ENCODE results near the gene COL6A2.

Gene COL6A2

DNA sequence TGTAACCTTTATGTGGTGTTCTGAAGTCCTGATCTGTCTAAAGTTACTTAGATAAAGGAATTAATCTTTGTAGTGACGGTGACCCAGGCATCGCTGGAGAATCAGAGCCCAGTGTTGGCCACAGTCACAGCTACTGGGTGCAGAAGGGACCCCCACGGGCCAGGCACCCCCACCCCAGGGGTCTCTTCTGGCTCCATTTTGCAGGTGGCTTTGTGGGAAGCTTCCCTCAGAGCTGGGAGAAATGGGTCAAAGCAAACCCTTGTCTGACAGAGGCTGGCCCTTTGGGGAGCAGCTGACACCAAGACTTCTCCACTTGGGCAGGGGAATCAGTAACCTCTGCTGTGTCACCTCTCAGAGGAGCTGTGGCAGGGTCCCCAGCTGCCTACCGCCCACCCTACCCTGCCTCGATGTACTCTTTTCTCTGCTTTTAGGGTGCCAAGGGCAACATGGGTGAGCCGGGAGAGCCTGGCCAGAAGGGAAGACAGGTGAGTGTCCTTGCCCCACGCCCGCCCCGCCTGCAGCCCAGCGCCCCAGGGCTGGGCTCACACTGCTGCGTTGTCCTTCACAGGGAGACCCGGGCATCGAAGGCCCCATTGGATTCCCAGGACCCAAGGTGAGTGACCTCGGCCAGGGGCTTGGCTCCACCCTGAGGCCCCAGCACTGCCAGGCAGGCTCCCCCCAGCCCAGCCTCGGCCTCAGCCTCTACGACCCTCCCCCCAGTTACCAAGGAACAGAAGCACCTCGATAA, 17.7 kb downstream of the COL6A2 start:
- no peak for DNase-seq

DNA sequence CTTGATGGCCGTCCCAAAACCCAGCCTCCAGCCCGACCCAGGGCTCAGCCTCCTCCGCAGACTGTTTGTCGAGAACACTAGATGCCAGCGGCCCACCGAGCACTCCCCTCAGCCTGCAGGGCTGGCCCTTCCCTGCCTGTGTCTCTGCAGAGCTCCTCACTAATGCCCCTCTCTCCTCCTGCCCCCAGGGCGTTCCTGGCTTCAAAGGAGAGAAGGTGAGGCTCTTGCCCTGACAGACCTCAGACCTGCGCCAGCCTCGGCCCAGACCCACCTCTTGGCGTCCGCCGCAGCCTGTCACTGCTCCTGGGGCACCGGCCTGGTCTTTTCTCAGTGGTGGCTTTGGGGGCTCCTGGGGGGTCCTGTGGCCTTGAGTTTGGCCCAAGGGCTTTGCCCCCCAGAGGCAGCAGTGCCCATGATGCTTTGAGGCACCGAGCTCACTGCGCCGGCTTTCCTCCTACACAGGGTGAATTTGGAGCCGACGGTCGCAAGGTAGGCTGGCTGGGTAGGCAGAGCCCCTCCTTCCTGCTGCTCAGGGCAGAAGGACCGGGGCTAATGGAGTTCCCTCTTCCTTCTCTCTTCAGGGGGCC, 18.4 kb downstream of the COL6A2 start:
- no peak for DNase-seq

DNA sequence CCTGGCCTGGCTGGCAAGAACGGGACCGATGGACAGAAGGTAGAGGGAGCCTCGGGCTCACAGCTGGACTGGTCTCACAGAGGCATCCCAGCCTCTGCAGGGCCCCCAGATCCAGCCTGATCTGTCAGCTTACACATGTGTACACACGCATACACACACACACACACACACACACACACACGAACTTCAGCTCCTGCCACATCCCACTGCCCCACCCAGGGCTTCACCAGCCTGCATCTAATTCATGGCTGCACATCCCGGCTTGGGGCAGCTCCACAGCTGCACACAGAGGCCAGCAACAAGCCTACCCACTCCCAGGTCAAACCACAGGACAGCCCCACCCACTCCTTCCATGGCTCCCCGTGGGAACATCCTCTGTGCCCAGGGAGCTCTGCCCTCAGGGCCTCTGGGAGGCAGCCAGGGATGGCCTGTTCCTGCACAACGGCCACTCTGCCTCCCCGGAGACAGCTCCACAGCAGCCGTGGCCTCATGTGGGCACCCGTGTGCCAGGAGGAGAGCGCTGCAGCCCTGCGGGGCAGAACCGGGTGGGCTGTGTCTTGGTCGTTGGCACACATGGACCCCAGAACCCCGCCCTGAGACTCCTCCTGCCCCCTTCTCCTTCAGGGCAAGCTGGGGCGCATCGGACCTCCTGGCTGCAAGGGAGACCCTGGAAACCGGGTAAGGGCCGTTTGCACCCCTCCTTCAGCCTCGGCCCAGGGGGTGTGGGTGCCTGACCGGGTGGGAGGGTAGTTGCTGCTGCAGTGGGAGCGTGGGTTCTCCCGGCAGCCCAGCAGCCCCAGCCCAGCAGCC, 19.1 kb downstream of the COL6A2 start:
- DNase-seq = no peak

DNA sequence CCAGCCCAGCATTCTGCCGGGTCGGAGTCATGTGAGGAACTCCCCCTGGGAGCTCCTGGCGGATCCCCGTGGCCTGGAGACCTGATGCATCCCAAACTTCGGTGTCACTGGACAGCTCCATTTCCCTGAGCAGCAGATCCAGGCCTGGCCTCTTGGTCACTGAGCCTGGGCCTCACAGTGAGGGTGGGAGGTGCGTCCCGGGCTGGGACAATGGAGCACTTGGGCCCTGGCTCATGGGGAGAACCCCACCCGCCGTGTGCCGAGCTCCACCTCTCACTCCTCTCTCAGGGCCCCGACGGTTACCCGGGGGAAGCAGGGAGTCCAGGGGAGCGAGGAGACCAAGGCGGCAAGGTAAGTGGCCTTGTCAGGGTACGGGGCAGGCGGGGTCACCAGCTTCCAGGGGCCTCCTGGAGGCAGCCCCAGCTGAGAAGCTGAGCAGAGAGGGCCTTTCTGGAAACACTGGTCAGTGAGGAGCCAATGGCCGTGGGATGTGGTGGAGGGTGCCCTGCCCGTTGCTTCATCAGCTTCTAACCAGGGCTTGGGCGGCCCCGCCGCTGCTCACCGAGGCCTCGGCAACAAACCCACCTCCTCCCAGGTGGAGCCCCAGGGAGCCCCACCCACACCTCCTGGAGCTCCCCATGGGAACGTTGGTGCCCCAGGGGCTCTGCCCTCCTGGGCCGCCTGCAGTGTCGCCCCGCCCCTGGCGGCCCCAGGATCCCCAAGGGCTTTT, 19.8 kb downstream of the COL6A2 start:
- DNase-seq = no peak

DNA sequence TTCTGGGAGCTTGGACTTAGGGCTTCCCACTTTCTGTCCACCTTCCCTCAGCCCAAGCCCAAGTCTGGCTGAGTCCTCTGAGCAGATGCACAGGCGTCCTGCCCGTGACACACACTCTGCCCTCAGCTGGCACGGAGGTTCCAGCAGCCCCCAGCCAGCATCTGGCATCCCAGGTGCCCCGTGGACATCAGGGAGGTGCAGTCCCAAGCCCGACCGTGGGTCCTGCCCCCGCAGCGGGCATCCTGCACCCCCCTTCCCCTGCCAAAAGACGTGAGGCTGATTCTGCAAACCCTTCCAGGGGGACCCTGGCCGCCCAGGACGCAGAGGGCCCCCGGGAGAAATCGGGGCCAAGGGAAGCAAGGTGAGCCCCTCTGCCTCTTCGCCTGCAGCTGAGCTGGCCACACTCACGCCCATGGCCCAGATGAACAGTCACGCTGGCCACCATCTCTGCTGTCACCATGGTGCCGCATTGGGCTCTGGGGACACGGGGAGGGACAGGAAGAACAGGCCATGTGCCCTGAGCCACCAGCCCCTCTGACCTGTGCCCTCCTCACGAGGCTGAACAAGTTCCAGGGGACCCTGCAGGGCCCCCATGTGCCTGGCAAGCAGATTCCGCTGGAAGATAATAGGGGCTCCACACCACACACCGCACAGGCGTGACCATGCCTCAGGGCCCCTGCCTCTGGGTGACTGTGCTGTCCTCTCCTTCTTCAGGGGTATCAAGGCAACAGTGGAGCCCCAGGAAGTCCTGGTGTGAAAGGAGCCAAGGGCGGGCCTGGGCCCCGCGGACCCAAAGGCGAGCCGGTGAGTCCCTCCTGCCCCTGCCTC, 20.6 kb downstream of the COL6A2 start:
- DNase-seq = no peak

DNA sequence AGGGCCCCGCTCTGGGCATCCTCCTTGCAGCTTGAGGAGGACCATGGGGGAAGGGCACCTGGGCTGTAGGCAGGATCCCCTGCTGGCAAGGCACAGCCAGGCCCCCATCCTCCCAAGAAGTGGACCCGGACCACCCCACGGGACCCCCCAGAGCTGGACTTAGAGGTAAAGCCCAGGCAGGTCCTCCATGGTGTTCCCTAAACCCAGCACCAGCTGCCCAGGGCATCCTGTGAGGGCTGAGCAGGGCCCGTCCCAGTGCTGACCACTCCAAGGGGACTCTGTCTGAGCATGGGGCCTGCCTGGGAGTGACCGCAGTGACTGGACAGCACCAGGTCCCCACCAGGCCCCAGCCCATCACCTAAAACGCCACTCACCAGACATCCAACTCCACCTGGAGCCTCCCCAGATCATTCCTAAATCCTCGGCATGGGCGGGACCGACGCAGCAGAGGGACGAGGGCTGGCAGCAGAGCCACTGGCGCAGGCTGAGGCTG, 21.3 kb downstream of the COL6A2 start:
- no peak for DNase-seq

DNA sequence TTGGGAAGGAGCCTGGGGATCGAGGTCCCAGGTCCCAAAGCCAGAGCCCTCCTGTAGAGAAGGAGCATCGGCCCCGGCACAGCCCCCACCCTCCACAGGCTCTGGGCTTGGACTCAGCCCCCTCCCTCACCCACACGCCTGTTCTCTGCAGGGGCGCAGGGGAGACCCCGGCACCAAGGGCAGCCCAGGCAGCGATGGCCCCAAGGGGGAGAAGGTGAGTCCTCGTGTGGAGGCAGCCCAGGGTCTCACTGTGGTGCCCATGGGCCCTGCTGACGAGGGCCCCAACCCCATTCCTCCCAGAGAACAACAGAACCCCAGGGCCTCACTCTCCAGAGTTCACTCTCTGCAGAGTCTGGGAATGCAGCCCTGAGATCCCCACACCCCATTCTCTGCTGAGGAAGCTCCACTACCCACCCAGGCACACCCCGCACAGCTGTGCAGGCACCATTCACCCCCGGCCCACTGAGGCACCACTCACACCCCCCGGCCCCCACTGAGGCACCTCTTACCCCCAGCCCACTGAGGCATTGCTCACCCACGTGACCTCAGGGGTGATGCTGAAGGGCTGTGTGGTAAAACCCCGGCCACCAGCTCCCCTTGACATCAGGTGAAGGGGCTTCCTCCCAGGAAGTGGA, 21.8 kb downstream of the COL6A2 start:
- DNase-seq = no peak

DNA sequence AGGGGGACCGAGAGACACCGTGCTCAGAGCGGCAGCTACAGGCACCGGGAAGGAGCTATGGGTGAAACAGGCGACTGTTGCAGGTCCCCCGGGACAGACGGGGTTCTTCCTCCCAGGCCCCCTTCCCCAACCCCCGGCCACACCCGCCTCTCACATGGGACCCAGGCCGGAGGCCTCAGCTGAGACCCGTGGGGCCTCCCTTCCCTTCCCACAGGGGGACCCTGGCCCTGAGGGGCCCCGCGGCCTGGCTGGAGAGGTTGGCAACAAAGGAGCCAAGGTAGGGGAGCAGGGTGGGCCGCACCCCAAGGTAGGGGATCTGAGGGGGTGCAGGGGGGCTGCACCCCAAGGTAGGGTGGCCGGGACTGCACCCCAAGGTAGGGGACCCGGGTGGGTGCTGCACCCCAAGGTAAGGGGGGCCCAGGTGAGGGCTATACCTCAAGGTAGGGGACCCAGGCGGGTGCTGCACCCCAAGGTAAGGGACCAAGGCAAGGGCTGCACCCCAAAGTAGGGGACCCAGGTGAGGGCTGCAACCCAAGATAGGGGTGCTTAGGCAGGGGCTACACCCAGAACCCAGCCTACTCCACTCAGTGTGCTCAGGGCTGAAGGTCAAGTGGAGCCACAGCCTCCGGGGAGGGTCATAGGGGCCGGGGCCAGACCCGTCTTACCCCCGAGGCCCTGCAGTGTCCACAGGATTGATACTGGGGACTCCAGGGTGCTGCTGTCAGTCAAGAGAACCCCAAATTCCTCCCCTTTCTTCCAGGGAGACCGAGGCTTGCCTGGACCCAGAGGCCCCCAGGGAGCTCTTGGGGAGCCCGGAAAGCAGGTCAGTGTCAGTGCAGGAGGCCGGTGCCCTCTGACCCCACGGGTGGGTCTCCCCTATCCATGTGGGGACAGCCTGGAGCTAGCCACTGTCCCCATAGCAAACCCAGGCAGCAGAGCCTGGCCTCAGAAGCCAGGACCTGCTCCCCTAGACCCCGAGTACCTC, 22.7 kb downstream of the COL6A2 start:
- DNase-seq = no peak

DNA sequence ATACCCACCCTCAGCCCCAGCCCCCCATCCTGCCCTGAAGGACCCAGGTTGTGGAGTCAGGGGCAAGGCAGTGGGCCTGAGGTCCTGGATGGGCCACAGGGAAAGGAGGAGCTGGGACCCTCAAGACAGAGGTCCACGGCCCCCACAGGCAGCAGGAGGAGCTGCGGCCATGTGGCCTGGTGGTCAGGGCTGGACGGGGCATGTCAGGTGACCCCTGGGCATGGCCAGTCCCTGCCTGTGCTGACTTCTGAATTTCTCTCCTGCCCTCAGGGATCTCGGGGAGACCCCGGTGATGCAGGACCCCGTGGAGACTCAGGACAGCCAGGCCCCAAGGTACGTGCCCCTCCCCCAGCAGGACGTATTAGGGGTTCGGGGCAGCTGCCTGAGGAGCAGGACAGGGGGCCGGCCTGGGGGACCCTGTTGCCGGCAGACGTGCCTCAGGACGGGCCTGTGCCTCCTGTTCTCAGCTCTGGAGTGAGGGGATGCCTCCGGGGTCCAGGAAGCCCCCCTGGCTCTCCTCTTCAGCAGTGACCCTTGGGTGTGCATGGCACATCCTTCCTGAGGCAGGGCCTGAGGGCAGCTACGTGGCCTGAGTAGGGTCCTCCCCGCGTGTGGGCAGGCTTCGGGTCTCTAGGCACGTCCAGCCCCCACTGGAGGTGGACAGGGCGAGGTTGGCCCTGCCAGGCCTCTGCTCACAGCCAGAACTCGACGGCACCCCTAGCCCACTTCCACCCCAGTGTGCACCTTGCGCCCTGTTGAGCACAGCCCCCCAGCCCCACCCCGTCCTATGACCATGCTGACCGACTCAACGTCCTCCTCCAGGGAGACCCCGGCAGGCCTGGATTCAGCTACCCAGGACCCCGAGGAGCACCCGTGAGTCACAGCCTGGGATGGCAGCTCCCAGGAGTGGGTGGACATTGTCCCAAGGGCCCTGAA, 23.6 kb downstream of the COL6A2 start:
- DNase-seq = no peak

DNA sequence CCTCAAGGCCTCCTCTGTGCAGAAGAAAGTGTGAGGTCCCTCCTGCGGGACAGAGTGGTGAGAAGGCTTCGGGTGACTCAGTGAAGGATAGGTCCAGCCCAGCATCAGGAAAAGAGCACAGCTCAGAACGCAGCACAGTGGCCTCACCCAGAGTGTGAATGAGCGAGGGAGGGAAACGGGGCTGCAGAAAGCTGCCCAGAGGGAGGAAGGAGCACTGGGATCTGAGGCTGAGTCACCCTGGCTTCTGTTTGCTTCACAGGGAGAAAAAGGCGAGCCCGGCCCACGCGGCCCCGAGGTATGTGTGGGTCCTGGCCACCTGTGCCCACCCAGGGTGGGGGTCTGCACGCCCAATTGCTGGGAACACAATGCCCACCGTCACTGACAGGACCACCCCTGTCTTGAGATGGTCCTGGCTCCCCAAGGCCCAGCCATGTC, 24.3 kb downstream of the COL6A2 start:
- peak; percentile 58 for DNase-seq

DNA sequence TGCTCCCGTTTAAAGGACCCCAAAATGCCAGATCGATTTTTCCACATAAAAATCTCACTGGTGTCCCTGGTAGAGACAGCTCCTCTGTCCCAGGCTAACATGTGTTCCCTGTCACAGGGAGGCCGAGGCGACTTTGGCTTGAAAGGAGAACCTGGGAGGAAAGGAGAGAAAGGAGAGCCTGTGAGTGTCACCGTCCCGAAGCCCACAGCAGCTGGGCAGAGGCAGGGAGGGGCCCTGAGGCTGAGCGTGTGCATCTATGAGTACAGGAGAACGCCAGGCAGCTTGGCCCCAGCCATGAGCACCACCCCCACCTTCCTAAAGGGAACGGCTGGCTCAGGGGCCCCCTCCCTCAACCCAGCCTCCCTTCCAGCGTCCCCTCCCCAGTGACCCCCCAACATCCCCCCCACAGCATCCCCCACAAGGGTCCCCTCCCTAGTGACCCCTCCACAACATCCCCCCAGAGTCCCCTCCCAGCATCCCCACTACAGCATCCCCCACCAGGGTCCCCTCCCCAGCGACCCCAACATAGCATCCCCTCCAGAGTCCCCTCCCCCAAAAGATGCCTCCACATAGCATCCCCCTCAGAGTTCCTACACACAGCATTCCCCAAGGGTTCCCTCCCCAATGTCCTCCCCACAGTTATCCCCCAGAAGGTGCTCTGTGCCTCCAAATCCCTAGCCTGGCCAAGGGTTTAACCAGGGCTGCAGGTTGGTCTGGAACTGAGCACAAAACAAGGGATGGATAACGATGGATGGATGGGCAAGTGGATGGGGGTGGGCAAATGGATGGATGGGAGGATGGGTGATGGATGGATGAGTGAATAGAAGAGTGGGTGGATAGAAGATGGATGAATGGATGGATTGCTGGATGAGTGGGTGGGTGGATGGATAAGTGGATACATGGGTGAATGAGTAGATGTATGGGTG, 25.1 kb downstream of the COL6A2 start:
- DNase-seq = no peak

DNA sequence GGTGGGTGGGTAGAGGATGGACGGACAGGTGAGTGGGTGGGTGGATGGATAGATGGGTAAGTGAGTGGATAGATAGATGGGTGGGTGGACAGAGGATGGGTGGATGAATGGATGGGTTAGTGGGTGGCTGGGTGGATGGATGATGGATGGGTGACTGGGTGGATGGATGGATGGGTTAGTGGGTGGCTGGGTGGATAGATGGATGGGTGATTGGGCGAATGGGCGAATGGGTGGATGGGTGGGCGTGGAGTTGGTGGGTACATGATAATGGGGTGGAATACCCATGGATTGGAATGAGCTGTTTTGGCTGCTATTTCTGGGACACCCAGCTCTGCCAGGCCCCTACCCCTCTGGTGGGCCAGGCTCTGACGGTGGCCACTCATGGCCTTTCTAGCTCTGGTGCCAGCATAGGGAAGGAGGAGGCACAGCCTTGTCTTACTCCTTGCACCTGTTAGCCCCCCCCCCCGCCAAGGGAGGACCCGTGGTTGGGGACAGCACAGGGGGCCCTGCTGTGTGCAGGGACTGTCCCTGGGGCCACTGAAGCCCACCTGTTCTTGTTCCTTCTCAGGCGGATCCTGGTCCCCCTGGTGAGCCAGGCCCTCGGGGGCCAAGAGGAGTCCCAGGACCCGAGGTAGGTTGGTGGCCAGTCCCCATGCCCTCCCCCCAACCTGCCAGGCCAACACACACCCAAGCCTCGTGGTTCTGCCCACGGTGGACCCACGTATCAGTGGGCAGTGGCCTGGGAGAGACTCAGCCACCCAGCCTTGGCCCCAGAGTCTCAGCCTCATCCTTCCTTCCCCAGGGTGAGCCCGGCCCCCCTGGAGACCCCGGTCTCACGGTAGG, 26.4 kb downstream of the COL6A2 start:
- no peak for DNase-seq

DNA sequence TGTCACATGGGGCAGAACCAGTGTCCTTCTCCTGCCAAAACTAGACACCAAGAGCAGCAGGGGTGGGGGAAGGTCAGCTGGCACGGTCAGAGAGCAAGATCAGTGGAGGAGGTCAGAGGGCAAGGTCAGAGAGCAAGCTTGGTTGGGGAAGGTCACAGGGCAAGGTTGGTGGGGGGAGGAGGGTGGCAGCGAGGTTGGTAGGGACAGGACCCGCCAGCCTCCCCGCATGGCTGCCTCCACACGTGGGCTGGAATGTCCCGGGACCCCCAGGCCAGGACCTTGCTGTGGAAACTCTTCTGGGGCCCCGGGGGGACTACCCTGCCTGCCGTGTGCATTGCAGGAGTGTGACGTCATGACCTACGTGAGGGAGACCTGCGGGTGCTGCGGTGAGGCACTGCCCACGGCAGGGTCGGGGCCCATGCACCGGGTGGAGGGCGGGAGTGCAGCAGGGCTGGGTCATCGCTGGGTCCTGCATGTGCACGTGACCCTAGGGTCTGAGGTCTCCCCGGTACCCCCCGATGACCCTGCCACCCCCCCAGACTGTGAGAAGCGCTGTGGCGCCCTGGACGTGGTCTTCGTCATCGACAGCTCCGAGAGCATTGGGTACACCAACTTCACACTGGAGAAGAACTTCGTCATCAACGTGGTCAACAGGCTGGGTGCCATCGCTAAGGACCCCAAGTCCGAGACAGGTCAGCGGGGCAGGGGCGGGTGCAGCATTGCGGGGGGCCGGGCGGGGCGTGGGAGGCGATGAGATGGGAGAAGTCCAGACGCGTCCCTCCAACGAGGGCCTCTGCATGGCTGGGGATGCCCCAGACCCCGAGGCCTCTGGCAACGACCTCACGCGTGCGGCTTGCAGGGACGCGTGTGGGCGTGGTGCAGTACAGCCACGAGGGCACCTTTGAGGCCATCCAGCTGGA, 27.3 kb downstream of the COL6A2 start:
- no peak for DNase-seq

DNA sequence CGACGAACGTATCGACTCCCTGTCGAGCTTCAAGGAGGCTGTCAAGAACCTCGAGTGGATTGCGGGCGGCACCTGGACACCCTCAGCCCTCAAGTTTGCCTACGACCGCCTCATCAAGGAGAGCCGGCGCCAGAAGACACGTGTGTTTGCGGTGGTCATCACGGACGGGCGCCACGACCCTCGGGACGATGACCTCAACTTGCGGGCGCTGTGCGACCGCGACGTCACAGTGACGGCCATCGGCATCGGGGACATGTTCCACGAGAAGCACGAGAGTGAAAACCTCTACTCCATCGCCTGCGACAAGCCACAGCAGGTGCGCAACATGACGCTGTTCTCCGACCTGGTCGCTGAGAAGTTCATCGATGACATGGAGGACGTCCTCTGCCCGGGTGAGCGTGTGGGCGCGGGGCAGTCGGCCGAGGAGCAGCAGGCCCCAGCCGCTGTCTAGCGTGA, 28.0 kb downstream of the COL6A2 start:
- DNase-seq = no peak
